Measurements from ENCODE around the gene NELL1. TPM values are rescaled to one million over a fixed set of nuclear protein-coding genes. Genes with fewer than 3 reads are reported as not detected.

NELL1 gene
- total and polyA plus RNA-seq, 12 donors, result 0.11 to 0.39 (median 0.24) TPM; not detected in 9

- Histone ChIP-seq H3K9me3 (replicated peaks in 1 of 3) (no peaks in the 10 kb centered on the region), H3K27me3 (no peaks in the 10 kb centered on the region), H3K27ac (no peak overlapping the region), H3K4me3 (no peak overlapping the region), H3K36me3 (replicated peaks in 1 of 2) (no peaks in the 10 kb centered on the region), H3K4me1 (replicated peaks in 1 of 2) (no peaks in the 10 kb centered on the region)
- intact Hi-C loops (cut with DNase I), result no loop called here
- DNase-seq, result no peak
- TF ChIP-seq CTCF (IDR thresholded peaks at IDR 0.05) (no peak), POLR2A (IDR thresholded peaks at IDR 0.05) (no peak)
- WGBS, 4 donors, result 56 to 64% (median 60%) methylated on average over 2 of the region's 2 CpGs
Measured at GRCh38 chr11:21037850-21038249, 368.5 kb downstream of the NELL1 start.

GRCh38 chr11:21038801-21039200, 369.4 kb downstream of the NELL1 start:
- no peaks in the 10 kb centered on the region for H3K9me3 ChIP-seq (replicated peaks in 1 of 3)
- no peak overlapping the region for H3K27ac ChIP-seq
- intact Hi-C loops (cut with DNase I), result no loop called here
- no peaks in the 10 kb centered on the region for H3K4me1 ChIP-seq (replicated peaks in 1 of 2)
- H3K4me3 ChIP-seq, result no peak overlapping the region
- H3K36me3 ChIP-seq (replicated peaks in 1 of 2), result no peaks in the 10 kb centered on the region
- DNase-seq, result no peak
- TF ChIP-seq POLR2A (IDR thresholded peaks at IDR 0.05) (no peak), CTCF (IDR thresholded peaks at IDR 0.05) (no peak)
- H3K27me3 ChIP-seq, result no peaks in the 10 kb centered on the region

DNA sequence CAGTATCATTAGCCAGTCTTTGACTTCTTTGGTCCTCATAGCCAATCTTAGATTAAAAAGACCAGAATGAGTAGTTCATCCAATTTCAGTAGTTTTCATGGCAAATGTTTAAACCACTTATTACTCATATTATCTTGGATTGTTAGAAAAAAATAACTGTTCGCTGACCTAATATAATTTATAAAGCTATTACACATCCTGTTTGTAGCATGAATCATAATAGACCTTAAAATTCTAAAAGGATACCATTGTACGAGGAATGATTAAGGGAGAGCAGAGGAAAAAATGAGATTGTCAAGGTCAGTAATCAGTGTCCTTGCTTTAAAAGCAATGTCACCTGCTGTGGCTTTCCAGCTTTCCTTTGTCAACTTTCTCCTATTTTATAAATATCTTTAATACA, 371.2 kb downstream of the NELL1 start:
- 24 to 42% (median 33%) methylated on average over 2 of the region's 2 CpGs for WGBS, 4 donors
- no peak for DNase-seq
- Histone ChIP-seq H3K9me3 (replicated peaks in 1 of 3) (no peaks in the 10 kb centered on the region), H3K36me3 (replicated peaks in 1 of 2) (no peaks in the 10 kb centered on the region), H3K27ac (no peak overlapping the region), H3K4me1 (replicated peaks in 1 of 2) (no peaks in the 10 kb centered on the region), H3K27me3 (no peaks in the 10 kb centered on the region), H3K4me3 (no peak overlapping the region)
- TF ChIP-seq CTCF (IDR thresholded peaks at IDR 0.05) (no peak), POLR2A (IDR thresholded peaks at IDR 0.05) (no peak)
- intact Hi-C loops (cut with DNase I), result no loop called here

DNA sequence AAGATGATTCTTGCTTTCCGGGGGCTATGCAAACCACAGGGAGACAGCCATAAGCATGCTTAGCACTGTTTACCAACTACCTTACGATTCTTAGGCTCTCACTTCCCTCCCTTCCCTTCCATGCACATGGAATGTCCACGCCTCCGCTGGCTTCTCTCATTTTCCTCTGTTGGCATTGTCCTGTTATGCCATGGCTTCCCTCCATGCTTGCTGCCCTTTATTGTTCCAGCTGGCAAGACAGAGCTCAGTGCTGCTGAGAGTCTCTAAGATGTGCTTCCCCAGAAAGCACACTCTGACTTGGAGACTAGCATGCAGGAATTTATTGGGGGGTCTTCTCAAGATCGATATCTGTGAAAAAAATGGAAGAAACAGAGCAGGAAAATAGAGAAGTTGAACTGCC, 379.2 kb downstream of the NELL1 start:
- H3K4me3 ChIP-seq, result no peak overlapping the region
- H3K9me3 ChIP-seq (replicated peaks in 1 of 3), result no peaks in the 10 kb centered on the region
- no peak for DNase-seq
- intact Hi-C loops (cut with DNase I), result no loop called here
- H3K27me3 ChIP-seq, result no peaks in the 10 kb centered on the region
- no peaks in the 10 kb centered on the region for H3K4me1 ChIP-seq (replicated peaks in 1 of 2)
- 60 to 76% (median 71%) methylated on average over 5 of the region's 5 CpGs for WGBS, 4 donors
- H3K36me3 ChIP-seq (replicated peaks in 1 of 2), result no peaks in the 10 kb centered on the region
- TF ChIP-seq CTCF (IDR thresholded peaks at IDR 0.05) (no peak), POLR2A (IDR thresholded peaks at IDR 0.05) (no peak)
- H3K27ac ChIP-seq, result no peak overlapping the region

Data from adrenal gland (tissue), 12 donors.